HEK293 (cell line): Measurements from ENCODE around the gene KRTAP16-1.
"Not testable (repeated sequence)": the region's sequence is repeated elsewhere in the genome, so short reads cannot be mapped to it uniquely, and the experiment has no call there.

ENCODE experiments used
- CTCF ChIA-PET: fragments of 350-600 bp; formaldehyde crosslinking; extraction: SDS; loops from one replicate; lab custom pipeline; 2021; ENCODE audit warnings: antibody characterized with exemption; lab: Yijun Ruan, JAX
- POLR2A ChIA-PET: fragments of 300-600 bp; formaldehyde crosslinking; extraction: SDS; loops from one replicate; lab custom pipeline; 2020; ENCODE audit warnings: antibody characterized with exemption, inconsistent platforms; lab: Yijun Ruan, JAX
- H3K27ac ChIP-seq: fragments of 200-500 bp; sonication (Bioruptor generic); 2 replicates; pipeline ENCODE4 v1.5.1; 2014; ENCODE audit warnings: low read depth, low read length, control low read depth, inconsistent platforms; ENCODE audit errors: extremely low read depth
- H3K36me3 ChIP-seq, 2 experiments: fragments of 200-500 bp in 1 of 2; sonication (Bioruptor generic) in 1 of 2; 1 replicate in 1 of 2; 2 replicates in 1 of 2; pipeline ENCODE4 v1.5.1; 2014 to 2017; ENCODE audit warnings: inconsistent platforms in 2 of 2, low read length in 2 of 2; ENCODE audit not compliant: control insufficient read depth in 2 of 2, insufficient read depth in 1 of 2
- H3K4me1 ChIP-seq: fragments of 200-500 bp; sonication (Bioruptor generic); 2 replicates; pipeline ENCODE4 v1.5.1; 2014; ENCODE audit warnings: mild to moderate bottlenecking, low read length, inconsistent platforms; ENCODE audit not compliant: control insufficient read depth, insufficient read depth
- H3K4me3 ChIP-seq: 2 replicates; pipeline ENCODE4 v1.5.1; 2011; ENCODE audit warnings: low read depth, mild to moderate bottlenecking, control low read depth, low read length, moderate library complexity
- H3K9me3 ChIP-seq: fragments of 200-500 bp; sonication (Bioruptor generic); 2 replicates; pipeline ENCODE4 v1.5.1; 2014; ENCODE audit warnings: low read depth, low read length, inconsistent platforms; ENCODE audit not compliant: control insufficient read depth, insufficient read depth
- GLI2 ChIP-seq: fragments of 450-650 bp; formaldehyde crosslinking; IDR thresholded peaks from 2 replicates; pipeline ENCODE4; 2017; ENCODE audit warnings: missing biosample characterization, missing genetic modification characterization, low read depth, borderline replicate concordance
- REST ChIP-seq: fragments of 450-650 bp; formaldehyde crosslinking; IDR thresholded peaks from 2 replicates; pipeline ENCODE4 v1.5.1; 2016; ENCODE audit warnings: missing biosample characterization, missing genetic modification characterization
- SCRT1 ChIP-seq: fragments of 450-650 bp; formaldehyde crosslinking; IDR thresholded peaks from 2 replicates; pipeline ENCODE4 v1.5.1; 2016; ENCODE audit warnings: missing biosample characterization, missing genetic modification characterization, borderline replicate concordance
- SCRT2 ChIP-seq: fragments of 450-650 bp; formaldehyde crosslinking; IDR thresholded peaks from 2 replicates; pipeline ENCODE4 v1.5.1; 2016; ENCODE audit warnings: missing biosample characterization, missing genetic modification characterization
- SP2 ChIP-seq: fragments of 450-650 bp; formaldehyde crosslinking; IDR thresholded peaks from 2 replicates; pipeline ENCODE4 v1.5.1; 2016; ENCODE audit warnings: missing biosample characterization, missing genetic modification characterization
- ZIC2 ChIP-seq: fragments of 450-650 bp; formaldehyde crosslinking; IDR thresholded peaks from 2 replicates; pipeline ENCODE4 v1.5.1; 2016; ENCODE audit warnings: missing biosample characterization, missing genetic modification characterization
- ZNF140 ChIP-seq: fragments of 450-650 bp; formaldehyde crosslinking; IDR thresholded peaks from 2 replicates; pipeline ENCODE4 v1.5.1; 2016; ENCODE audit warnings: missing biosample characterization, missing genetic modification characterization
- ZNF16 ChIP-seq: fragments of 450-650 bp; formaldehyde crosslinking; IDR thresholded peaks from 2 replicates; pipeline ENCODE4 v1.5.1; 2016; ENCODE audit warnings: low read depth, missing biosample characterization, missing genetic modification characterization
- ZNF274 ChIP-seq, 2 experiments: fragments of 200-500 bp in 1 of 2; fragments of 450-650 bp in 1 of 2; sonication (Bioruptor generic) in 1 of 2; formaldehyde crosslinking in 1 of 2; IDR thresholded peaks; 2 replicates each; pipeline versions ENCODE4 v1.5.1 to v1.6.1; 2014 to 2016; ENCODE audit warnings: borderline replicate concordance in 1 of 2, inconsistent platforms in 1 of 2, low read length in 1 of 2, missing biosample characterization in 1 of 2, missing genetic modification characterization in 1 of 2
- ZNF416 ChIP-seq: fragments of 450-650 bp; formaldehyde crosslinking; IDR thresholded peaks from 2 replicates; pipeline ENCODE4 v1.5.1; 2016; ENCODE audit warnings: missing biosample characterization, missing genetic modification characterization
- ZNF514 ChIP-seq: fragments of 450-650 bp; formaldehyde crosslinking; IDR thresholded peaks from 2 replicates; pipeline ENCODE4 v1.5.1; 2016; ENCODE audit warnings: missing biosample characterization, missing genetic modification characterization
- ZNF560 ChIP-seq: fragments of 450-650 bp; formaldehyde crosslinking; IDR thresholded peaks from 2 replicates; pipeline ENCODE4 v1.5.1; 2017; ENCODE audit warnings: missing biosample characterization, missing genetic modification characterization, borderline replicate concordance
- ZNF621 ChIP-seq: fragments of 450-650 bp; formaldehyde crosslinking; IDR thresholded peaks from 2 replicates; pipeline ENCODE4 v1.5.1; 2017; ENCODE audit warnings: missing biosample characterization, missing genetic modification characterization
- ZNF624 ChIP-seq: fragments of 450-650 bp; formaldehyde crosslinking; IDR thresholded peaks from 2 replicates; pipeline ENCODE4 v1.5.1; 2017; ENCODE audit warnings: missing biosample characterization, missing genetic modification characterization
- ZNF747 ChIP-seq: fragments of 450-650 bp; formaldehyde crosslinking; IDR thresholded peaks from 2 replicates; pipeline ENCODE4 v1.5.1; 2016; ENCODE audit warnings: missing biosample characterization, missing genetic modification characterization
- ZNF792 ChIP-seq: fragments of 450-650 bp; formaldehyde crosslinking; IDR thresholded peaks from 2 replicates; pipeline ENCODE4 v1.5.1; 2016; ENCODE audit warnings: missing biosample characterization, missing genetic modification characterization
- TF ChIP-seq, protein P1 (sequence below): fragments of 450-650 bp; formaldehyde crosslinking; IDR thresholded peaks from 2 replicates; pipeline ENCODE4 v1.5.1; 2016; ENCODE audit warnings: missing biosample characterization, missing genetic modification characterization
- TF ChIP-seq, protein P2 (sequence below): fragments of 450-650 bp; formaldehyde crosslinking; IDR thresholded peaks from 2 replicates; pipeline ENCODE4 v1.5.1; 2017; ENCODE audit warnings: missing biosample characterization, missing genetic modification characterization
- TF ChIP-seq, protein P3 (sequence below): fragments of 450-650 bp; formaldehyde crosslinking; IDR thresholded peaks from 2 replicates; pipeline ENCODE4 v1.5.1; 2016; ENCODE audit warnings: missing biosample characterization, missing genetic modification characterization

The KRTAP16-1 gene

DNA sequence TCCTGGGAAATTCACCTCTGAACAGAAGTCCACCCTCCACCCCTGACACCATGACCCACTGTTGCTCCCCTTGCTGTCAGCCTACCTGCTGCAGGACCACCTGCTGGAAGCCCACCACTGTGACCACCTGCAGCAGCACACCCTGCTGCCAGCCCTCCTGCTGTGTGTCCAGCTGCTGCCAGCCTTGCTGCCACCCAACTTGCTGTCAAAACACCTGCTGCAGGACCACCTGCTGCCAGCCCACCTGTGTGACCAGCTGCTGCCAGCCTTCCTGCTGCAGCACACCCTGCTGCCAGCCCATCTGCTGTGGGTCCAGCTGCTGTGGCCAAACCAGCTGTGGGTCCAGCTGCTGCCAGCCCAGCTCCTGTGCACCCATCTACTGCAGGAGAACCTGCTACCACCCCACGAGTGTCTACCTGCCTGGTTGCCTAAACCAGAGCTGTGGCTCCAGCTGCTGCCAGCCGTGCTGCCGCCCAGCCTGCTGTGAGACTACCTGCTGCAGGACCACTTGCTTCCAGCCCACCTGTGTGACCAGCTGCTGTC lies 33.4 kb downstream of the KRTAP16-1 start, which contains the start of gene KRTAP9-7:
Gene KRTAP9-7, plus strand, starts transcription at position 51 of the 543 bp plus-strand sequence. Its CDS starts 0 bp downstream, at position 51.
- POLR2A ChIA-PET, H3K36me3 ChIP-seq, CTCF ChIA-PET, H3K9me3 ChIP-seq, H3K4me3 ChIP-seq, H3K4me1 ChIP-seq, H3K27ac ChIP-seq: not testable (repeated sequence)
- TF ChIP-seq ZIC2 (peak; percentile 31), SCRT1 (tag by site-specific recombination) (peak; percentile 57), SCRT2 (tag by site-specific recombination) (0 out of 2 replicates have a peak, but pooled peaks have one; percentile 20)

- Histone ChIP-seq H3K27ac (no peak overlapping the region), H3K4me1 (no peaks in the 10 kb centered on the region), H3K4me3 (no peak overlapping the region), H3K9me3 (no peaks in the 10 kb centered on the region), H3K36me3 (no peaks in the 10 kb centered on the region)
- ChIA-PET CTCF (no interaction called here), POLR2A (no interaction called here)
- TF ChIP-seq ZNF416 (tag by site-specific recombination), result no peak
- no peak for TF ChIP-seq ZNF140 (tag by site-specific recombination)
These were observed 37.3 kb downstream of the KRTAP16-1 start for GRCh38 chr17:41271858-41272257.

DNA sequence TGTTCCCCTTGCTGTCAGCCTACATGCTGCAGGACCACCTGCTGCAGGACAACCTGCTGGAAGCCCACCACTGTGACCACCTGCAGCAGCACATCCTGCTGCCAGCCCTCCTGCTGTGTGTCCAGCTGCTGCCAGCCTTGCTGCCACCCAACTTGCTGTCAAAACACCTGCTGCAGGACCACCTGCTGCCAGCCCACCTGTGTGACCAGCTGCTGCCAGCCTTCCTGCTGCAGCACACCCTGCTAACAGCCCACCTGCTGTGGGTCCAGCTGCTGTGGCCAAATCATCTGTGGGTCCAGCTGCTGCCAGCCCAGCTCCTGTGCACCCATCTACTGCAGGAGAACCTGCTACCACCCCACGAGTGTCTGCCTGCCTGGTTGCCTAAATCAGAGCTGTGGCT lies 37.8 kb downstream of the KRTAP16-1 start:
- POLR2A ChIA-PET, H3K27ac ChIP-seq, H3K4me3 ChIP-seq, H3K36me3 ChIP-seq, CTCF ChIA-PET, H3K9me3 ChIP-seq, H3K4me1 ChIP-seq: not testable (repeated sequence)
- TF ChIP-seq SCRT1 (tag by site-specific recombination), result peak; percentile 76; the same call in 1 of the 2 replicates
- peak; percentile 68 for TF ChIP-seq ZIC2
- peak; percentile 51 for TF ChIP-seq SCRT2 (tag by site-specific recombination)

DNA sequence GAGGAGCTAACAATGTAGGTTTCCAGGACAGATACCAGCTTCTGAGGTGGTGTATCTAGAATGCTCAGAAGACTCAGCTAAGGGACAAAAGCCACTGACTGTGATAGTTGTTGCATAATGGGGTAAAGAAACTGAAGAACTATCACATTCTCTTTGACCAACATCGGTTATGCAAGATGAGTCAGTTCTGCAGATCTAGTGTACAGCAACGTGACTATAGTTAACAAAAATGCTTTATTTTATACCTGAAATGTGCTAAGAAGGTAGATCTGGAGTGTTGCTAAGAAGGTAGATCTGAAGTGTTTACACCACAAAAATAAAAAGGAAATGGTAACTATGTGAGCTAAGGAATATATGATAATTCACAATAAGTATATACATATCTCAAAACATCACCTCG lies 41.4 kb downstream of the KRTAP16-1 start:
- Histone ChIP-seq H3K9me3 (no peaks in the 10 kb centered on the region), H3K4me3 (no peak overlapping the region), H3K36me3 (no peaks in the 10 kb centered on the region), H3K27ac (no peak overlapping the region), H3K4me1 (no peaks in the 10 kb centered on the region)
- ChIA-PET POLR2A (no interaction called here), CTCF (interaction anchor here (0.6 to 0.8 kb wide), 2 partner anchors 9 to 305 kb away, joined by 3 read pairs; no protein-coding TSS in a partner anchor)
- TF ChIP-seq, protein P1, sequence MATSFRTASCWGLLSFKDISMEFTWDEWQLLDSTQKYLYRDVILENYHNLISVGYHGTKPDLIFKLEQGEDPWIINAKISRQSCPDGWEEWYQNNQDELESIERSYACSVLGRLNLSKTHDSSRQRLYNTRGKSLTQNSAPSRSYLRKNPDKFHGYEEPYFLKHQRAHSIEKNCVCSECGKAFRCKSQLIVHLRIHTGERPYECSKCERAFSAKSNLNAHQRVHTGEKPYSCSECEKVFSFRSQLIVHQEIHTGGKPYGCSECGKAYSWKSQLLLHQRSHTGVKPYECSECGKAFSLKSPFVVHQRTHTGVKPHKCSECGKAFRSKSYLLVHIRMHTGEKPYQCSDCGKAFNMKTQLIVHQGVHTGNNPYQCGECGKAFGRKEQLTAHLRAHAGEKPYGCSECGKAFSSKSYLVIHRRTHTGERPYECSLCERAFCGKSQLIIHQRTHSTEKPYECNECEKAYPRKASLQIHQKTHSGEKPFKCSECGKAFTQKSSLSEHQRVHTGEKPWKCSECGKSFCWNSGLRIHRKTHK (tag by site-specific recombination), result no peak
- TF ChIP-seq ZNF16 (no peak), ZNF624 (tag by site-specific recombination) (no peak), ZNF621 (no peak), ZNF274 (IDR thresholded peaks at IDR 0.05; ENCODE audit: low read length) (no peak), ZNF274 (tag by site-specific recombination; IDR thresholded peaks at IDR 0.05; ENCODE audit: borderline replicate concordance) (no peak), GLI2 (tag by site-specific recombination) (no peak), REST (tag by site-specific recombination) (no peak), ZNF747 (no peak), SP2 (tag by site-specific recombination) (no peak), ZNF560 (tag by site-specific recombination) (no peak), ZNF792 (tag by site-specific recombination) (no peak), ZNF514 (tag by site-specific recombination) (no peak)
- TF ChIP-seq, protein P2, sequence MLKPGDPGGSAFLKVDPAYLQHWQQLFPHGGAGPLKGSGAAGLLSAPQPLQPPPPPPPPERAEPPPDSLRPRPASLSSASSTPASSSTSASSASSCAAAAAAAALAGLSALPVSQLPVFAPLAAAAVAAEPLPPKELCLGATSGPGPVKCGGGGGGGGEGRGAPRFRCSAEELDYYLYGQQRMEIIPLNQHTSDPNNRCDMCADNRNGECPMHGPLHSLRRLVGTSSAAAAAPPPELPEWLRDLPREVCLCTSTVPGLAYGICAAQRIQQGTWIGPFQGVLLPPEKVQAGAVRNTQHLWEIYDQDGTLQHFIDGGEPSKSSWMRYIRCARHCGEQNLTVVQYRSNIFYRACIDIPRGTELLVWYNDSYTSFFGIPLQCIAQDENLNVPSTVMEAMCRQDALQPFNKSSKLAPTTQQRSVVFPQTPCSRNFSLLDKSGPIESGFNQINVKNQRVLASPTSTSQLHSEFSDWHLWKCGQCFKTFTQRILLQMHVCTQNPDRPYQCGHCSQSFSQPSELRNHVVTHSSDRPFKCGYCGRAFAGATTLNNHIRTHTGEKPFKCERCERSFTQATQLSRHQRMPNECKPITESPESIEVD (tag by site-specific recombination), result no peak
- TF ChIP-seq, protein P3, sequence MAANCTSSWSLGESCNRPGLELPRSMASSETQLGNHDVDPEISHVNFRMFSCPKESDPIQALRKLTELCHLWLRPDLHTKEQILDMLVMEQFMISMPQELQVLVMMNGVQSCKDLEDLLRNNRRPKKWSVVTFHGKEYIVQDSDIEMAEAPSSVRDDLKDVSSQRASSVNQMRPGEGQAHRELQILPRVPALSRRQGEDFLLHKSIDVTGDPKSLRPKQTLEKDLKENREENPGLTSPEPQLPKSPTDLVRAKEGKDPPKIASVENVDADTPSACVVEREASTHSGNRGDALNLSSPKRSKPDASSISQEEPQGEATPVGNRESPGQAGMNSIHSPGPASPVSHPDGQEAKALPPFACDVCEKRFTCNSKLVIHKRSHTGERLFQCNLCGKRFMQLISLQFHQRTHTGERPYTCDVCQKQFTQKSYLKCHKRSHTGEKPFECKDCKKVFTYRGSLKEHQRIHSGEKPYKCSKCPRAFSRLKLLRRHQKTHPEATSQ (tag by site-specific recombination), result no peak
